ENCODE data around the gene CCDC78. TPM values are rescaled to one million over a fixed set of nuclear protein-coding genes. Genes with fewer than 3 reads are reported as not detected.

CCDC78 gene
- 1 to 10 TPM; 1.2 to 2.7 TPM for total RNA-seq
- 2.0 TPM for polyA plus RNA-seq (2013, experiment 1 of 2)
- 3.4 TPM for polyA plus RNA-seq (2013, experiment 2 of 2)
- total RNA-seq = 0.08 to 7.2 (median 2.2) reads per million in 172 experiments

DNA sequence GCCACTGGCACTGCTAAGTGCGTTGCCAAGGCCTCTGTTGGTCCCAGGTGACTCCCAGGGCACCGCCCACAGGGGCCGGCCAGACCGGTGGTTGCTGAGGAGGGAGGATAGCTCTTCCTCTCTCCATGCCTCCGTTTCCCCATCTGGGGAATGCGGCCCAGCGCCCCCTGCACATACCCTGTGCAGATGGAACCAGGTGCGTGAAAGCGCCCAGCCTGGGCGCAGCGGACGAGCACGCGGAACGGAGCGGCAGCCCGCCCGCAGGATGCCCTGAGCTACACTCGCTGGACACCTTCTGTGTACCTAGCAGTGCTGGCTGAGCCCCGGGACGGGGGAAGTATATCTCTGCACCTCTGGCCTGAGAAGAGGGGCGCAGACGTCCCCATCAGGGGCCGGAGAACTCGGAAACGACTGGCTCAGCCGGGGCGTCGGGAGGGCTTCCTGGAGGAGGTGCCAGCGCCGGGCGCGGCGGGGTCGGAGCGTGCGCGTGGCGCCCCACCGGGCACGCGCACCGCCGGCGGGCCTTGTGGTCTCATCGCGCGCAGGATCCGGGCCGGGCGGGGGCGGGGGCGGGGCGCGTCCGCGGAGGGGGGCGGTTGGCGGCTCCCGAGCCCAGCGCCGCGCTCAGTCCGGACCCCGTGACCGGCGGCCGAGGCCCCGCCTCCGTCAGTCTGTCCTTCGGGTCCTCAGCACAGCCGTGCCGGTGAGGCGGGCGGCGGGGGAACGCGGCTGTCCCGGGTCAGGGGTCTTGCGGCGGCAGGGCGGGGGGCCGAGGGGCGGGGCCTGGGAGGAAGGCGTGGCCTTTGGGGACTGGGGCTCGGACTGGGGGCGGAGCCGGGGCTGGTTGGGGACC lies at the start of gene CCDC78, which contains the start of gene HAGHL:
Gene CCDC78, minus strand, starts transcription at position 6 of the 853 bp plus-strand sequence. CDS start 76 bp downstream, outside the sequence.
Gene HAGHL, plus strand, starts transcription at position 669 of the 853 bp plus-strand sequence. CDS start 404 bp downstream, outside the sequence.
- no peaks in the 10 kb centered on the region for H3K27me3 Mint-ChIP-seq
- intact Hi-C loops (cut with DNase I, micrococcal nuclease) = no loop called here
- POLR2A ChIA-PET = interaction anchor here (0.9 to 5.0 kb wide), 6 partner anchors 11 to 80 kb away, joined by 3 to 30 read pairs (median 8); partner anchors contain the start of genes CHTF18, CIAO3, METRN and RPUSD1

DNA sequence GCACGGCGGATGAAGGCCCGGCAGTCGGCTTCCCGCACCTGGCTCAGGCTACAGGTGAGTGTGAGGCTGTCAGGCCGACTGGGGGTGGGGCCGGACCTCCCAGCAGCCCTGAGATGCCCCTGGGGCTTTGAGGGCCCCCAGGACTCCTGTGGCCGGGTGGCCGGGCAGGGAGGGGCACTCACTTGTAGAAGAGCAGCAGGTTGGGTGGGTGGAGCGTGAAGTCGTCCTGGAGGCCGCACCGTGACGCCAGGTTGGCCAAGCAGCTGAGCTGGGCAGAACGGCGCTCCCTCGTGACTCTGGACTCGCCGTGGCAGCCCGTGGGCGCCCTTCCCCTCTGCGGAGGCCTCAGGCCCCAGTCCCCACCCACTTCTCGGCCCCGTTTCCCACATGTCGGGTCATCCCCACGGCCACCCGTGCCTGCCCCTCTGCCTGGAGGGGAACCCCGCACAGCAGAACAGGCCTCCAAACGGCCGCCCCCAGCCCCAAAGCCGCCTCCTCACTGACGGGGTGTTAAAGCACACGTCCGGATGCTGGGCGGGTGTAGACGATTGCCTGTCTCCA lies 49.1 kb upstream of the CCDC78 start:
- peaks cover 5% of the 10 kb centered on the region for H3K27me3 Mint-ChIP-seq

More for the DNA sequence above, at the start of gene CCDC78, which contains the start of gene HAGHL:
- H3K4me1 ChIP-seq (ENCODE audit: insufficient read depth, low read length) = peaks cover 38% of the 10 kb centered on the region
- no peak for TF ChIP-seq CTCF (IDR thresholded peaks at IDR 0.05)
- H3K27ac Mint-ChIP-seq = no peak within 1 kb of the TSS
- H3K27ac ChIP-seq (ENCODE audit: low read depth in 1 of 2, low read length in 2 of 2) = no peak within 1 kb of the TSS
- no peaks in the 10 kb centered on the region for H3K36me3 Mint-ChIP-seq (ENCODE audit: low read depth)
- ATAC-seq (ENCODE audit: poor library complexity) = peak; percentile 19
- no peaks in the 10 kb centered on the region for H3K27me3 ChIP-seq (ENCODE audit: control insufficient read depth in 1 of 2, insufficient read depth in 2 of 2, low read length in 2 of 2)
- H3K4me3 ChIP-seq (ENCODE audit: low read length) = peak within 1 kb of the TSS; percentile 68
- H3K9me3 Mint-ChIP-seq = no peaks in the 10 kb centered on the region
- H3K4me1 Mint-ChIP-seq (ENCODE audit: low read depth) = no peaks in the 10 kb centered on the region
- CTCF ChIA-PET = no interaction called here
- peak in 12 of 14 experiments; percentile 41 to 81 (median 56) for DNase-seq
- H3K9me3 ChIP-seq (ENCODE audit: control insufficient read depth in 1 of 2, insufficient read depth in 1 of 2, low read length in 2 of 2) = peaks cover 0 to 6% of the 10 kb centered on the region in 2 experiments
- no peaks in the 10 kb centered on the region for H3K36me3 ChIP-seq (ENCODE audit: insufficient read depth, low read length)
- H3K4me3 Mint-ChIP-seq = peak within 1 kb of the TSS; percentile 76

More for the DNA sequence above, 49.1 kb upstream of the CCDC78 start:
- Histone ChIP-seq H3K4me3 (ENCODE audit: low read length) (no peak overlapping the region), H3K27me3 (ENCODE audit: control insufficient read depth in 1 of 2, insufficient read depth in 2 of 2, low read length in 2 of 2) (peaks cover 0 to 3% of the 10 kb centered on the region in 2 experiments), H3K9me3 (ENCODE audit: control insufficient read depth in 1 of 2, insufficient read depth in 1 of 2, low read length in 2 of 2) (no peaks in the 10 kb centered on the region), H3K27ac (ENCODE audit: low read depth in 1 of 2, low read length in 2 of 2) (no peak overlapping the region), H3K36me3 (ENCODE audit: insufficient read depth, low read length) (no peaks in the 10 kb centered on the region), H3K4me1 (ENCODE audit: insufficient read depth, low read length) (no peaks in the 10 kb centered on the region)
- TF ChIP-seq CTCF (IDR thresholded peaks at IDR 0.05) = no peak
- POLR2A ChIA-PET = no interaction called here
- Mint-ChIP-seq H3K4me1 (ENCODE audit: low read depth) (no peaks in the 10 kb centered on the region), H3K9me3 (no peaks in the 10 kb centered on the region), H3K4me3 (no peak overlapping the region), H3K27ac (no peak overlapping the region), H3K36me3 (ENCODE audit: low read depth) (no peaks in the 10 kb centered on the region)
- DNase-seq (no peak), ATAC-seq (ENCODE audit: poor library complexity) (no peak)
- CTCF ChIA-PET = no interaction called here
- intact Hi-C loops (cut with DNase I, micrococcal nuclease) = no loop called here
